ENCODE data around the gene RAD51D.

DNA sequence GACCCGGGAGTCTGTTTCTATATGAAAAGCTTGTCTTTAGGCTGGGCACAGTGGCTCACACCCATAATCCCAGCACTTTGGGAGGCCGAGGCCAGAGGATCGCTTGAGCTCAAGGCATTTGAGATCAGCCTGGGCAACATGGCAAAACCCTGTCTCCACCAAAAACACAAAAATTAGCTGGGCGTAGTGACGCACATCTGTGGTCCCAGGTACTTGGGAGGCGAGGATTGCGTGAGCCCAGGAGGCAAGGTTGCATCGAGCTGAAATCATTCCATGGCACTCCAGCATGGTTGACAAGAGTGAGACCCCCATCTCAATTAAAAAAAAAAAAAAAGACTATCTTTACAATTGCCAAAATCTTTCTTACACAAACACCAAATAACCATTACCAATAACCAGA lies 33.5 kb downstream of the RAD51D start:
- TF ChIP-seq CHD2 (IDR thresholded peaks at IDR 0.05; ENCODE audit: low read length, partially characterized antibody), result no peak
- TF ChIP-seq, protein P1, sequence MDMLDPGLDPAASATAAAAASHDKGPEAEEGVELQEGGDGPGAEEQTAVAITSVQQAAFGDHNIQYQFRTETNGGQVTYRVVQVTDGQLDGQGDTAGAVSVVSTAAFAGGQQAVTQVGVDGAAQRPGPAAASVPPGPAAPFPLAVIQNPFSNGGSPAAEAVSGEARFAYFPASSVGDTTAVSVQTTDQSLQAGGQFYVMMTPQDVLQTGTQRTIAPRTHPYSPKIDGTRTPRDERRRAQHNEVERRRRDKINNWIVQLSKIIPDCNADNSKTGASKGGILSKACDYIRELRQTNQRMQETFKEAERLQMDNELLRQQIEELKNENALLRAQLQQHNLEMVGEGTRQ (IDR thresholded peaks at IDR 0.05; ENCODE audit: borderline replicate concordance, low read depth, low read length), result no peak
- TF ChIP-seq EZH2phosphoT487 (IDR thresholded peaks at IDR 0.05; ENCODE audit: borderline replicate concordance, low read depth), result no peak
- no peak for TF ChIP-seq RAD21 (IDR thresholded peaks at IDR 0.05; ENCODE audit: low read length)
